Fibroblast of mammary gland (primary cell): ENCODE results near the gene PRSS50.
"Not testable (repeated sequence)": the region's sequence is repeated elsewhere in the genome, so short reads cannot be mapped to it uniquely, and the experiment has no call there.

Source experiments
- DNase-seq: peaks from one replicate; pipeline ENCODE4 v3.0.0-alpha.2; 2010; ENCODE audit warnings: low read depth
- H3K4me3 ChIP-seq: 2 replicates; pipeline ENCODE4 v1.5.1; 2011; ENCODE audit warnings: low read depth, mild to moderate bottlenecking, low read length, moderate library complexity; ENCODE audit not compliant: control insufficient read depth
- TF ChIP-seq, protein P1 (sequence below): conservative IDR thresholded peaks from 2 replicates; pipeline ENCODE4 v1.5.1; 2011; ENCODE audit warnings: low read depth, low read length, inconsistent platforms; ENCODE audit not compliant: control insufficient read depth, insufficient read depth

Gene PRSS50

DNA sequence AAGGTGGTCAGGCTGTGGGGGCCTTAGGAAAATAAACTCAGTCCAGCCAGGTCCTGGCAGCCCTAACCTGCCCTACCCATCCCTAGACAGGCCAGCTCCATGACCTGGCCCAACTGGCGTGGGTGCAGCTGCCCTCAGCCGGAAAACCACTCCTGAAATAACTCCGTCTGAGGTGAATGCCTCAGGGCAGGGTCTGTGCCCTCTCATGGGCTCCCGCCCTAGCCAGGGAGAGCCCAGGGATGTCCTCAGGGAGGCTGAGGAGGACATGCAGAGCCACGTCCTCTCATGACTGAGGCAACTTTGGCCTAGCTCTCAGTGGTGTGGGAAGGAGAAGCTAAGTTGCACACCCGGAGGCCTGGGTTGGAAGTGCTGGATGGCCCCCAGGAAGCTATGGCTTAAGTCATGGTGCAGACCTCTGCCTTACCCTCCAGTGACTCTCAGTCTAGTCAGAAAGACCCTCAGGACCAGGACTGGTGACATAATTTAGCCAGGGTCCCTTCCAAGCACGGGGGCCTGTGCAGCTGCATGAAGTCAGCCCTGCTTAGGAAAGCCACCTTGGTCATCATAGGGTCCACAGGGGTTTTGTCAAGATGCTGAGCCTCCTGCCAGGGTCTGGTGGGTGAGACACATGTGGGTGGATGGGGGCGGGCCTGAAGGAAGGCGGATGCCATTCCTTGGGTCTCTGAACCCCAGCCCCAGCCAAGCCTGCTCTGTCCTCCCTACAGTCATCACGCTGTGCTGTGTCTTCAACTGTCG is 9.1 kb downstream of the PRSS50 start:
- TF ChIP-seq, protein P1, sequence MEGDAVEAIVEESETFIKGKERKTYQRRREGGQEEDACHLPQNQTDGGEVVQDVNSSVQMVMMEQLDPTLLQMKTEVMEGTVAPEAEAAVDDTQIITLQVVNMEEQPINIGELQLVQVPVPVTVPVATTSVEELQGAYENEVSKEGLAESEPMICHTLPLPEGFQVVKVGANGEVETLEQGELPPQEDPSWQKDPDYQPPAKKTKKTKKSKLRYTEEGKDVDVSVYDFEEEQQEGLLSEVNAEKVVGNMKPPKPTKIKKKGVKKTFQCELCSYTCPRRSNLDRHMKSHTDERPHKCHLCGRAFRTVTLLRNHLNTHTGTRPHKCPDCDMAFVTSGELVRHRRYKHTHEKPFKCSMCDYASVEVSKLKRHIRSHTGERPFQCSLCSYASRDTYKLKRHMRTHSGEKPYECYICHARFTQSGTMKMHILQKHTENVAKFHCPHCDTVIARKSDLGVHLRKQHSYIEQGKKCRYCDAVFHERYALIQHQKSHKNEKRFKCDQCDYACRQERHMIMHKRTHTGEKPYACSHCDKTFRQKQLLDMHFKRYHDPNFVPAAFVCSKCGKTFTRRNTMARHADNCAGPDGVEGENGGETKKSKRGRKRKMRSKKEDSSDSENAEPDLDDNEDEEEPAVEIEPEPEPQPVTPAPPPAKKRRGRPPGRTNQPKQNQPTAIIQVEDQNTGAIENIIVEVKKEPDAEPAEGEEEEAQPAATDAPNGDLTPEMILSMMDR, result no peak
- H3K4me3 ChIP-seq, result no peak overlapping the region
- no peak for DNase-seq

DNA sequence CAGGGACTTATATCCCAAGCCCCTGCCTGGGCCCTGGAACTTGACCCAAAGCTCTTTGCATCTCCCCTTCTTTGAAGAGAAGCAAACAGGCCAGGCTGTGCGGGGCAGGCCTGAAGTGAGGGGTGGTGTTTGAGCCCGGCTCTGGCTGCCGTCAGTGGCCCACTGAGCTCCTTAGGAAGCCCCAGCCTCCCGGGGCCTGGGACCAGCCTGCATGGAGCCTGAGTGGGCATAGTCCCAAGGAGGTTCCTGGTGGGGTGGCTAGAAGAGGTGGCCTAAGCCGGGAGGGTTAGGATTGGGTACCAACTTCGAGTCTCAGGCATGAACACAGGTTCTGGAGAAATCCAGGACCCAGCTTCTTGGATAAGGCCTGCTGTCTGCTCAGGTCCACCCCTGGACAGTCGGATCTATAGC is 10.1 kb downstream of the PRSS50 start:
- TF ChIP-seq, protein P1, result no peak
- DNase-seq, result no peak
- no peak overlapping the region for H3K4me3 ChIP-seq

DNA sequence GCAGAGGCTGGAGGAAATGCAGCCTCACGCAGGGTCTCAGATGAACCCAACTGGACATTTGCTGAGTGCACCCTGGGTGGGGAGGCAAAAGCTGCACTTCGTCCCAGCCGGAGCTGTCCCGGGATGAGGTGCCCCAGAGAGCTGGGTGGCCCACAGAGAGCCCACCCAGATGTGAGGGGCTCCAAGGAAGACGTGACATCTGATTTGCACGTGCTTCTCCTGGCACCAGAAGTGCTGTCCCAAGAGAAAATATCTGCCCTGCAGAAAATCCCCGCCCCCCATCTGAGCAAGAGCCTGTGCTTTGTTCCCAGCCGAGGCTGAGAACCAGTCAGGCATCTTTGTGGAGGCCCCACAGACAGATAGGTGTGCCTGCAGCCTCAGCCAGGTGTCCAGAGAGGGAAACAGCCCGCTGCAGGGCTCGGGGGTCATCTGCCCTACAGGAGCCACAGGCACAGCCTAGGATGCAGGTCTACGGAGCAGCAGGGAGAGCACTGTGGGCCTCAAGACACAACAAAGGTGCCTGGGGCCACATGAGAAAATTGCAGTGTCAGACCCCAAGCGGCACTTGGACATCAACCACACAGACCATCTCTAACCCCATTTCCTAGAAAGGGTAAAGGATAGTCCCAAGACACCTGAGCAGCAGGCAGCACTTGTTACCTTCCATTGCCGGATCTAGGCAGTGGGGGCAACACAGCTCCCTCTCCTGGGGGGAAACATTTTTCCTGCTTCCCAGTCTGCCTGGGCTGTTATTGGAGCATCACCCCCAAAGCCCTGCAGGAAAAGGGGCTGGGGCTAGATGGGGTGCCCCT is 10.7 kb downstream of the PRSS50 start:
- H3K4me3 ChIP-seq, result no peak overlapping the region
- TF ChIP-seq, protein P1, result no peak
- DNase-seq, result no peak

DNA sequence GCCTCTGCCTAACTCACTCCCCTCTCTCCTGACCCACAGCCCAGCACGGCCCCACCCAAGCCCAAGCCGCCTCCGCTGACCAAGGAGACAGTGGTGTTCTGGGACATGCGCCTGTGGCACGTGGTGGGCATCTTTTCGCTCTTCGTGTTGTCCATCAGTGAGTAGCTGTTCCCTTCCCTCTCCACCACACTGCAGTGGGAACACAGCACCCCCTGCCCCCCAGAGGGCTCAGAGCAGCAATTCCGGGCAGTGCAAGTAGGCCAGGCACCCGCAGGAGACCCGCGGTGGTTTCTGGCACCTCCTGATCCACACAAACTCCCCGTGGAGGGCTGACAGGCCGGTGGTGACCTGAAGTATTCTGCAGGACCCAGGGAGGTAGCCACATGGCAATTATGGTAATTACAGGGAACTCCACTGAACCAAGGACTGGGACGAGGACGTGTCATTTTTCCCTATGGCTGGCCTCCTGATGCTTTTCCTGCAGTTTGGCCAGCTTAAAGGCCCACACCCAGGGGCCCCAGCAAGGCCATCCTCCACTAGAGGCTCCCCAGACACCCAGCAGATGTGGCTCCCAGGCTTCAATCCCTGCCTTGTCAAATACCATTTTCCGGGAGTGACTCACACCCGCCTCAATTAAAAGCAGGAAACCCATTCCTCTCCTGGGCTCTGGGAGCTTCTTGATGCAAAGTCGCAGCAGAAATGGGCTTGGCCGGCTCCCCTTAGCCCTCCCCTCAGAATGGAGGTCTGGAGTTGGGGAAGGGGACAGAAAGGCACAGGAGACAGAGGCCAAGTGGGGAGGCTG is 11.7 kb downstream of the PRSS50 start:
- no peak overlapping the region for H3K4me3 ChIP-seq
- DNase-seq, result peak; percentile 52
- TF ChIP-seq, protein P1, result peak; percentile 15

DNA sequence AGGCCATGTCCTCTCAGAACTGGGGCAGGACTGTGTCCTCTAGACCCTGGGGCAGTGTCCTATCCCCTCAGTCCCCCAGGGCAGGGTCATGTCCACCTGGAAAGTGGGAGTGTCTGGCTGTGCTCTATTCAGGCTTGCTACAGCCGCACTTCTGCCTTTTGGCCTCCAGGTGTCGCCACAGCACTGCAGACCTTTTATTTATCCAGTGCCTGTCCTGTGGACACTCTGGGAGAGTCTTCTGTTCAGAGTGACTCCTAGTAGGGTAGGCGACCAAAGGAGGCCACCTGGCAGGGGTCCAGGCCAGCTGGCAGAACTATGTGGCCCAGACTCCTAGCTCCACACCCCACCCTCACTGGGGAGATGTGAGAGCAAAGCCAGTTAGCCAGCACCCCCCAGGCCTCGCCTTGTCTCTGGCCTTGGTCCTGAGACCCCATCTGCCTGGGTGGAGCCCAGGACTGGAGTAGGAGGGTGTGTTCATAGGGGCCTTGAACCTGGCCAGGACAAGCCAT is 12.6 kb downstream of the PRSS50 start:
- no peak overlapping the region for H3K4me3 ChIP-seq
- peak; percentile 62 for DNase-seq
- TF ChIP-seq, protein P1, result peak; percentile 97

DNA sequence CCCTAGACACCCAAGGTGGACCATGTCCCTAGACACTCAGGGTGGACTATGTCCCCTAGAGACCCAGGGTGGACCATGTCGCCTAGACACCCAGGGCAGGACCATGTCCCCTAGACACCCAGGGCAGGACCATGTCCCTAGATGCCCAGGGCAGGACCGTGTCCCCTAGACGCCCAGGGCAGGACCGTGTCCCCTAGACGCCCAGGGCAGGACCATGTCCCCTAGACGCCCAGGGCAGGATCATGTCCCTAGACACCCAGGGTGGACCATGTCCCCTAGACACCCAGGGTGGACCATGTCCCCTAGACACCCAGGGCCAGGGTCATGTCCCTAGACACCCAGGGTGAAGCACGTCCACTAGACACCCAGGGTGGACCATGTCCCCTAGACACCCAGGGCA is 13.3 kb downstream of the PRSS50 start:
- H3K4me3 ChIP-seq, DNase-seq: not testable (repeated sequence)
